Measurements from ENCODE around the gene ABHD2.
A peak's percentile ranks its signal among the peaks of the same experiment; 100 is the strongest.
"Not testable (repeated sequence)": the region's sequence is repeated elsewhere in the genome, so short reads cannot be mapped to it uniquely, and the experiment has no call there.

Gene ABHD2

DNA sequence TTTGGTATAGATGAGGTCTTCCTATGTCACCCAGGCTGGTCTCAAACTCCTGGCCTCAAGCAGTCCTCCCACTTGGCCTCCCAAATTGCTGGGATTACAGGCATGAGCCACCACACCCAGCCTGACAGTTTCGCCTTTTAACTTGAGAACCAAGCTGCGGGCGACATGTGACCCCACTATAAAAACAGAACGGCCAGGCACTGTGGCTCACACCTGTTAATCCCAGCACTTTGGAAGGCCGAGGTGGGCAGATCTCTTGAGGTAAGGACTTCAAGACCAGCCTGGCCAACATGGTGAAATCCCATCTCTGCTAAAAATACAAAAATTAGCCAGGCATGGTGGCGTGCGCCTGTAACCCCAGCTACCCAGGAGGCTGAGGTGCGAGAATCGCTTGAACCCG lies 52.9 kb downstream of the ABHD2 start:
- not testable (repeated sequence) for DNase-seq

DNA sequence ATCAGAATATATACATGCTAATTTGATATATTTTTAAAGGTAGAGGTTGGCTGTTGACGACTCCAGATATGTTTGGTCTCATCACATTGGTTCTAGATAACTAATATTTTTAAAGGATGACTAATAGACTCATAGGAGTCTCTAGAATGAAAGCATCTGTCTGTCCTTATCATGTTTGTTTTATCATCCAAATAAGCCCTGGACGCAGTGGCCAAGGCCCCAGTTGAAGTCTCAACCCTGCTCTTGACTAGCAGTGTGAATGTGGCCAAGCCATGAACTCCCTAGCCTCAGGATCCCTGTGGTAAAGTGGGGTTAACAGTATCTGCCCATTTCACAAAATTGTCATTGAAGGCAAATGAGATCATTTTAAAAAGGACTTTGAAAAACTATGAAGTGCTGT lies 53.6 kb downstream of the ABHD2 start:
- DNase-seq = no peak

DNA sequence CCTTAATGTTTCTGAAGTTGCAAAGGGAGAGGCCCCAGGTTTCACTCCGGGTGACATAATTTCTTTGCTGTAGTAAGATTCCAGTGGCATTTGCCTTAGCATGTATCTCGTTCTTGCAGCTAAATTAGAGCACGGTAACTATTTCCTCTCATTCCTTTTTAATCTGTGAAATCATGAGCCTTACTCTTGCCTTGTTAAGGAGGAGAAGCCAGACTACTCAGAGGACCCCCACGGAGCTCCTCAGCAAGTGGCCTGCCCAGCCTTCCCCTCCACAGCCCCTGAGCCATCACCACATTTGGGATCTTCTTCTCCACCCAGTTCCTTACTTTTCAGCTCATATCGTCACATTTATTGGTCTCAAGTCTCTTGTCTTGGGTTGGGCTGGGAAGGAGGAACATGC lies 54.2 kb downstream of the ABHD2 start:
- DNase-seq = no peak

DNA sequence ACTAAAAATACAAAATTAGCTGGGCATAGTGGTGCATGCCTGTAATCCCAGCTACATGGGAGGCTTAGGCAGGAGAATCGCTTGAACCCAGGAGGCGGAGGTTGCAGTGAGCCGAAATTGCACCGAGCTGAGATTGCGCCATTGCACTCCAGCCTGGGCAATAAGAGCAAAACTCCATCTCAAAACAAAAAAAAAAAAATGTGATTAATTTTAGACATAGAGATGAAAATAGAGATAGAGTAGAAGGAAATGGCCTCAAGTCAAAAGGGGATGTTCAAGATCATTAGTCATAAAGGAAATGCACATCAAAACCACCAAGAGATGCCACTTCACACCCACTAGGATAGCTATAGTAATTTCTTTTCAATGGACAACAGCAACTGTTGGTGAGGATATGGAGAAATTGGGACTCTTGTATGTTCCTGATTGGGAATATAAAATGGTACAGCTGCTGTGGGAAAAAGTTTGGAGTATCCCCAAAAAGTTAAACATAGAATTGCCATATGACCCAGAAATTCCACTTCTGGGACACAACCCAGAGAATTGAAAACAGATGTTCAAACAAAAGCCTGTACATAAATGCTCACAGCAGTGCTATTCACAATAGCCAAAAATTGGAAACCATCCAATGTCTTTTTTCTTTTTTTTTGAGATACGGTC lies 55.4 kb downstream of the ABHD2 start:
- DNase-seq = peak; percentile 61

DNA sequence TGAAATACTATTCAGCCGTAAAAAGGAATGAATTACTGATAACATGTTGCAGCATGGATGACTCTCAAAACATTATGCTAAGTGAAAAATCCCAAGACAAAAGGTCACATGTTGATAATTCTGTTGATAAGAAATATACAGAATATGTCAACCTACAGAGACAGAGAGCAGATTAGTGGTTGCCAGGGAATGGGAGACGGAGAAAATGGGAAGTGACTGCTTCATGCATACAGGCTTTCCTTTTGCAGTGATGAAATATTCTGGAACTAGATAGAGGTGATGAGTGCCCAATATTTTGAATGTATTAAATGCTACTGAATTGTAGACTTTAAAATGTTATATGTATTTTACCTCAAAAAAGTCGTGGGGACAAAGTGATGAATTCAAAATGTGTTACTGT lies 56.2 kb downstream of the ABHD2 start:
- no peak for DNase-seq

DNA sequence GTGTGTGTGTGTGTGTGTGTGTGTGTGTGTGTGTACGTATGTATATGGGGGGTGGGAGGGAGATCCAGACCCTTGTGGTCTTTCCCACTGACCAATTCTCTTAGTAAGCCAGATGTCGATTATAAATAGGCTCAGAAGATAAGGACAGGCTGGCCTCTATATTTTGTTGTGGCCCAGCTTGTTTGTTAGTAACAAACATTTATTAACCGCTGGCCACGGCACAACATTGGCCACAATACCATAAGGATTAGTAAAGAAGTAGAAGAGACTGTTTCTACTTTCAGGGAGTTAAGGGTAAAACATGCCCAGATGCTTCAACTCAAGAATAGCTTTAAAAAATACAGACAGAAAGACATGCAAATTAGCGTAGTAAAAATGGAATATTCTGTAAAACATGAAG lies 58.1 kb downstream of the ABHD2 start:
- DNase-seq = no peak

DNA sequence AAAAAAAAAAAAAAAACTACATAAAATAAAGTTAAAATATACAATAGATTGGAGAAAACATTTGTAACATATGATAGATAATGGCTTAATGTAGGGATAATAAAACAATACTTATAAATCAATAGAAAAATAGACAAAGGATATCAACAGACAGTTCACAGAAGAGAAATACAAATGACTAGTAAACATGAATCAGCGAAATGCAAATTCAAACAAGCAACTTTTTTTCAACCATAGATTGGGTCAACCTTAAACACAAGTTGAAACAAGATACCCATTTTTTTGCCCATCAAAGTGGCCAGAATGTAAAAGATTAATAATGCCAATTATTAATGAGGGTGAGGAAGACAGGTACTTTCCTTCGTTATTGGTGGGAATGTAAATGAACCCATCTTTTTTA lies 59.9 kb downstream of the ABHD2 start:
- DNase-seq = no peak

DNA sequence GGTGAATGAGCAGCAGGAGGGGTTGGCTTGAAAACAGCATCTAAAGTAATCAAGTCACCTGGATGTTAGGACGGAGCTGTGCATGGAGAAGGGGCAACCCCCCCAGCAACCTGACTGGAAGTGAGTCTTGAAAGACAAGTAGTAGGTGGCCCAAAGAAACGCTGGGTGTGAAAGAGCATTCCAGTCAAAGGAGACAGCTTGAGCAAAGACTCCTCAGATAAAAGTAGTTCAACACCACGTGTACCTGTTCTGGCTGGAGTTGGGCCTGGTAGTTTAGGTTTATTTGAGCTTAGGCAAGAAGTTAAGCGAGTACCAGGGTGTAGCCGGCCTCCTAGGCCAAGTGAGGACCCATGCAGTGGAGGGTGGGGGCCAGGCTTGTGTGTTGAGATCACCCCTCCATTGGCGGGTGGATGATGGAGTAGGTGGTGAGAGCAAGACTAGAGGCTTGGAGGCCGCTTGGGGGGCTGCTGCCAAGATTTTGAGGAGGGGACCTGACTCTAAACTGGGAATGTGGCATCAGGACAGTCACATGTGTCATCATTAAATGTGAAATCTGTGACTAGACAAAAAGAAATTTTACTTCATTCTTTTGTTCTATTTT lies 61.3 kb downstream of the ABHD2 start:
- no peak for DNase-seq

DNA sequence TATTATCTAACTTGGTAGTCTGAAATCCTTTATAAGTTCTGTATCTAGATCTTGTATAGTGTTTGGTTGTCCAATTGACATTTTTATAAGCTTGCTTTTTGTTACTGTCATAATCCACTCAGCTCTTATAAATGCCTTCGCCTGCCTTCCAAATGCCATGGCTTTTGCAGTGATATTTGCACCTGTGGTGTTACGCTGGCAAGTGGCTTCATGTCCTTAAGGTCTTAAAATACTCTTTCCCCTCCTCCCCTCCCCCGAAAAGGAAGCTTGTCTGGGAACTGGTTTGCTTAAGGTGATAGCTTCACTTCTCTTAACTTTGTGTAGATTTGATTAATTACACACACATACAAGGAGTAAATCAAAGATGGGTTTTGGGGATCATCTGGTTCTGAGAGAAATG lies 62.0 kb downstream of the ABHD2 start:
- DNase-seq = no peak

DNA sequence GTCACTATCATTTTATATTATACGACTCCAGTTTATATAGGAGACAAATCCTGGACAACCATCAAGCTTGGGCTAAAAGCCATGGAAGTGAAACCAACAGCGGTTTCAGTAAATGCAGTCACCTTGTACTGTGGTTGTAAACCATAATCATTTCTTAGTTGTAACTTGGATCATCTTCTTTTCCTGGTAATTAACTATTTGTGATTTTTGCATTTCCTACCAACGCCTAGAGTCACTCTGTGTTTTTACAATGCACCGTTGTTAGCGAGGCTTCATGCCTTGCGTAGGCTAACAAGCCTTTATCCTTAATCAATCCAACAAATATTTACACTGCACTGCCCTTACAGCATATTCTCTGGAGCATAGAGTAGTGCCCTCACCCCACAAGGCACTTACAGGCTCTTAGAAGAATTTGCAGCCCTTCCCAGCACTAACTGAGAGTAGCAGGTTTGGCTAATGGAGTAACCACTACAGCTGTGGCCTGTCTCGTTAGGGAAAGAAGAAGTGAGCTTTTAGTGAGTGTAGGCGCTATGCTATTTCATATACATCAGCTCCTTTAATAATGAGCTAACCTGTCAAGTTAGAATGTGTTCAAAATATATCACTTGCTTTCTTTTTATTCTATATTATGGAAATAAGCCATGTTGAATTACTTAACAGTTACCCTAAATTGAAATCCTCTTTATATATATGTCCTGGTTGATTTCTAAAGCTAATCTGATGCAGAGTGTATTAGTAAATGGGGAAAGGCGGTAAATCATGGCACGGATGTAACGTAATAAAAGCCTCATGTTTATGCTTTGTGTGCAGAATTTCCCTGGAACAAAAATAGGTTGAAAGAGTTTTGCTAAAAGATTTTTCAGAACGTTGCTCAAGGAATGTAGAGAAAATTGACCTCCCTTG lies 62.8 kb downstream of the ABHD2 start:
- no peak for DNase-seq

DNA sequence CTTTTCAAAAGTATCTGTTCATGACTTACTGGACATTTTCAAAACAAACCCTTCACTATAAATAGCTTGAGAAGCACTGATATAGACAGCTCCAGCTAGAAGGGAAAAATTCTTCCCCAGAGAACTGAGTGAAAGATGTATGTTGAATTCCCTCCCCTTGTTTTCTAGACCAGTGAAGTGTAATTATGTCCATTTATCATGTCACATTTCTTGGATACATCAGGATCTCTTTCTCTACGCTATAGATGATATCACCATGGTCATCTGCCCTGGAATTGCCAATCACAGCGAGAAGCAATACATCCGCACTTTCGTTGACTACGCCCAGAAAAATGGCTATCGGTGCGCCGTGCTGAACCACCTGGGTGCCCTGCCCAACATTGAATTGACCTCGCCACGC lies 66.9 kb downstream of the ABHD2 start:
- no peak for DNase-seq

DNA sequence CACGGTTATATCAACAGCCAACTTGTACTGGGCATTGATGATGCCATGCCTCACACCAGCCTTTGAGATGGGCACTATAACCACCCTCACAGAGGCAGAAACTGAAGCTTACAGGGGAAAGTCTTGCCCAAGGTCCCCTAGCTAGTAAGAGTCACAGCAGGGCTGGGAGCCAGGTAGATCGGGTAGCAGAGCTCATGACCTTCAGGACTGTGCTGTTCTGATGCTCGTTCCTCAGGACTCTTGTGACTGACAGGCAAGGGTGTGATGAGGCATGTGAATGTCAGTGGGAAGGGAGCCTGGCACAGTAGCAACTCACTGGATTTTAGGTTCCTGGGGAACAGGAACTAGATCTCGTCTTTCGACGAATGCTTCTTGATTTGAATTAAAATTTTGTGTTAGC lies 67.4 kb downstream of the ABHD2 start:
- no peak for DNase-seq

DNA sequence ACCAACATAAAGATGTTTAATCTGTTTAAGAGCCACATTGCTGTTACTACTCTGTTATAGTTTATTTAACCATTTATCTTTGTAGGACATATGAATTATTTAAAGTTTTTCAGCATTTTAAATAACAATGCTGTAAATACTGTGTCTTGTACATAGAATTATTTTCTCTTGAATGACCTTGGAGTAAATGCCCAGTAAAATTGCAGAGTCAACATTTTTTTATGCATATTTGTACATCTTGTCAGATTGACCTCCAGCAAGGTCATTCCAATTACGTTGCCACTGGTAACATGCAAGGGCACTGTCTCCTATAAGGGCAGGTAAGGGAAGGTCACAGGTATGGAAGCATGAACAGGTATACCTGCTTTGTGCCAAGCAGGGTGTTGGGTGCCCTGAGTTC lies 68.8 kb downstream of the ABHD2 start:
- DNase-seq = no peak

DNA sequence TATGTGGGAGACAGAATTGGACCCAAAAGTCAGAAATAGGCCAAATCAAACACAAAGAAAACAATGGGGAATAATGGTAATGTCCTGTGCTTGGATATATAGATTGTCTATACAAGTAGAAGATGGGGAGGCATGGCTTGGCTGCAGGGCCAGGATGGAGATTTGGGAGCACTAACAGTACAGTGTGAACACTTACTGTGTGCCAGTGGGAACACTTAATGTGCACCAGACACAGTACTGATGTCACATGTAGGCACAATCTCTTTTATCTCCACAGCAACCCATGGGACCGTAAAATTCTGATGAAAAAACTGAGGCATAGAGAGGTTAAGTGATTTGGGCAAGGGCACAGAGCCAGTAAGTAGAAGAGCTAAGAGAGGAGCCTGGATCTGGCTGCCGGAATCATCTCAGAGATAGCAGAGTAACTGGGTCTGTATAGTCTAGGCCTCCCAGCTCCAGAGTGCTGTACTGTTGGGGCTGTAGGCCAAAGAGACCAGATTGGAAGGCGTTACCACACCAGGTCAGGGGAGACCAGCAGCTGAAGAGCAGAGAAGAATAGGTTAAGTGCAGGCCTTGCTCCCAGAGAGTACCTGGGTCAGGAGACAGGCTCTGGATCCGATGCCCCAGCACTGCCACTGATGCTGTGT lies 69.8 kb downstream of the ABHD2 start:
- DNase-seq = no peak

DNA sequence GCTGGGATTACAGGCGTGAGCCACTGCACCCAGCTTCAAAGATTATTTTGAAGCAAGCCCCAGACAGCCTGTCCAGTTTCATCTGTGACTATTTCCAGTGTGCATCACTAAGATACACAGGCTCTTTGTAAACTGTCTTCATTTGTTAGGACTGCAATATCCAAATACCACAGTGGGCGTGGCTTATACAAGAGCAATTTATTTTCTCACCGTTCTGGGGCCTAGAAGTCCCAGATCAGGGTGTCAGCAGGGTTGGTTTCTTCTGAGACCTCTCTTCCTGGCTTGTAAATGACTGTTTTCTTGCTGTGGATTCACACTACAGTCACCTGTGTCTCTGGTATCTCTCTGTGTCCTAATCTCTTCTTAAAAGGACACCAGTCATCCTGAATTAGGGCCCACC lies 73.4 kb downstream of the ABHD2 start:
- DNase-seq = no peak

DNA sequence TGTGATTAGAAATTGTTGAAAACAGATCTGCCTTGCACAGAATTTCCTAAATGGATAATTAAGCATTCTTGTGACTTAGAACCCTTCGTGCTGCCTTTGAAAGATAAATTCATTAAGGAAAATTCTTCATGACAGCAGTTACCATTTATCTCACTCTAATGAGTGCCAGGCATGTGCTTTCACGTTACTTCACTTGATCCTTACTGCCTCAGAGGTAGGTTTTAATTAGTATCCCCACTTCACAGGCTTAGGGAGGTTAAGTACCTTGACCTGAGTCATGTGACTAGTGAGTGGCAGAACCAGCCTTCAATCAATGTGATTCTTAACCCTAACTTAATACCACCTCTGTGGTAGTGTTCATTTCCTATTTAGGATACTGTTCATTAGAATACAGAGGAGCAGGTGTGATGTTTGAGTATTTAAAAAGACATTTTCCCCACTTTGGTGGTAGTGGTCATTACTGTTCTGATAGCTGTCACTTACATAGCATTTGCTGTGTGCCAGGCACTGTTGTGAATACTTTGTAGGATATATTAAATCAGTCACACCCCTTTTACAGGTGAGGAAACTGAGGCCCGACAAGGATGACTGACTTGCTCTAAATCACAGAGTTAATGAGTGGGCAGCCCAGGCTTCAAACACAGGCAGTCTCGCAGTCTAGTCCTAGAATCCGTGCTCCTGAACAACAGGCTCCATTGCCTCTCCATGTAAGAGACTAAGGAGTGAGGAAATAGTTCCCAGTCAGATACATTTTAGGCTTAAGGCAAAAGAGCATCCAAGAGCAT lies 75.2 kb downstream of the ABHD2 start:
- DNase-seq = no peak

DNA sequence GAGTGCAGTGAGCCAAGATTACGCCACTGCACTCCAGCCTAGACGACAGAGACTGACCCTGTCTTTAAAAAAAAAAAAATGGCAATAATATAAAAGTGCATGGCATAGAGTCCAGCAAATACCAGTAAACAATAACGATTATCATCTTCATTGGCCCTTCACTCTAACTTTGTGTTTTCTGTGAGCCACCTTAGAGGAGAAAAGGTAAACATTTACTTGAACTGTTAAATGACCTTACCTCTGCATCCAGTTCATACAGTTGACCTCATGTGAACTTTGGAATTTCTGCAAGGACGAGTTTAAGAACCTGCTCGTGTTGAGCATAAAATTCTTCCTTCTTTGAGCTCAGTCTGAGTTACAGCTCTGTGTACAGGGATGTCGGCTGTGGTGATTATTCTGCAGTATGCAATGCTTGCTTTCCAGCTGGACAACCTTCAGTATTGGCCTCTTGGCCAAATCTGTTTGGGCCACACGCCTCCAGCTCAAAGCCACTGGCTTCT lies 76.5 kb downstream of the ABHD2 start:
- no peak for DNase-seq

DNA sequence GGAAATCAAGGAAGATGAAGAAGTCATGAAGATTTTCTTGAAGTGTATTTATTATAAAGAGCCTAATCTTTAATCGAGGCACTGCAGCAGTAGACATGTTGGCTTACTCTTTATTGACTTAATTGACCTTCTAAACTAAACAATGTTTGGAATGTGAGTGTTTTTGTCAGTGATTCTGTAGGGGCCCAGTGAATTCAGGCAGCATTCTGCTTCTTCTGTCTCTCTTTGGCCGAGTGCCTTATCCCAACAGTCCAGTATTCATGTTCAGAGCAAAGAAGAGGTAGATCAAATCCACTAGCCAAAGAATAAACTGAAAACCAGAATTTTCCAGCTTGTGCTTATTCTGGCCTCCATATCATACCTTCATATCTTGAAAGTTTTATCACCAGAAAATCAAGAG lies 77.4 kb downstream of the ABHD2 start:
- DNase-seq = no peak

DNA sequence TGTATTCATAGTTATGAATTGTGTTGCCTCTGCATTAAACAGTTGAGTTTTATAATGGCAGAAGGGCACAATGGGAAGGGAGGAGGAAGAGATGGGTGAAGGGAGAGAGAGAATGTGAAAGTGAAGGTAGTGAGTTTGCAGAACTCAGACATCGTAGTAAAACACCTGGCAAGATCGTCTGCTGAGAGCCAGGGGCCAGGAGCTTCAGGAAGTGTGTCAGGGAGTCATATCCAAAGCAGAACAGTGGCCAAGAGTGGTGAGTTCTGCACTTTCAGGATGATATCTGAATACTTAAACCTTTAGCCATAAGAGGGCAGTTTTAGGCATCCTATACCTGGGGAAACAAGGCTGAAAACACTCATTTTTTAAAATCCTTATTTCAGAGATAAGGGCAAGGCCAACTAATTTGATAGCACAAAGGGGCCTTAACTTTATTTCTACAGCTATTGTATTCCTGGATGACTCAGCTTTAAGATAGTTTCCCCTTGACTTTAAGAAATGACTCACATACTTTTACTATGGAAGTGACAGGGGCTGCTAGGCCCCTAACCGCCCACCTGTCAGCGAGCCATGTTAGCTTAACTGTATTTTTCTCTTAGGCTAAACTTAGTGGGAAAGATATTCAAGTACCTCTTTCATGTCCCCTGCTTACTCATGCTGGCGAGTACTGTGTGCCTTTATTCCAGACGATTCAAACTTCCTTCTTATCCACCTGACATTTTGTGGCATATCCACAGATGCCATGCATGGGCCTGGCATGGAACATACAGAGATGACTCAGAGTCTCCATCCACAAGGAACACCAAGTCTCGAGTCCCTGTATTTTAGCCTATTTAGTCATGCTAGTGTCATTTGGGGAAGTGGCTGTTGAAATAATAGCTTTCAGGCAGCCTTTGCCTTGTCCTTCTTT lies 79.3 kb downstream of the ABHD2 start:
- no peak for DNase-seq

DNA sequence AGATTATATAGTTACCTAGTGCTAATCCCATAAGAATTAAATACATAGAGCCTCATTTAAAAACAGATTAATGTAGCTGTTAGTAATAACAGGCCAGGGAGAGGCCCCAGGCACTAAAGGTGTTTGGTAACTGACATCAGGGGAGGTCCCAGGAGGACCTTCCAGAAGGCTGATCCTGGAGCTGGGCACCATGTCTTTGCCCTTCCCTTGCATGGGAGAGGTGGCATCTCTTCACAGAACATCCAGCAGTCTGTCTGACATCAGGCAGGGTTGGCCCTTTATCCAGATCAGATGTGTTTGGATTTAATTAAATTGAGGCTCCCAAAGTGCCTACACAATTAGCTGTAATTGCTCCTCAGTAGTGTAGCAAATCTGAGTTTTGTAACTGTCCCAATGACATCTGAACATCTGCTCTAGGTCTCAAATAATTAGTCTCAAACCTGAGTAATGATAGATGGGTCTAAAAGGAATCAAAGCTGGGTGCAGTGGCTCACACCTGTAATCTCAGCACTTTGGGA lies 80.1 kb downstream of the ABHD2 start:
- DNase-seq = no peak

DNA sequence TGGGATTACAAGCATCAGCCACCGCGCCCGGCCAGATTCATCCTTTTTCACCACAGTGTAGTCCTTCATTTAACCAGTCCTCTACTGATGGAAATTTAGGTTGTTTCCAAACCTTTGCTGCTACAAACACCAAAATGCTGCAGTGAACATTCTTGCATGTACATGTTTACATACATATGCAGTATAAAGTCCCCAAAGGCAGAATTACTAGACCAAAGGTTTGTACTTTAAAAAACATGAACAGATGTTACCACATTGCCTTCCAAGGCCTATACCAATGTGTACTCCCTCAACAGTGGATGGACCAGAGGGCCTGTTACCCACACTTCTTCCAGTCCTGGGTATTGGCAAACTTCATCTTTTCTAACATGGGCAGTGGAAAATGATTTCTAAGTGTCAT lies 82.1 kb downstream of the ABHD2 start:
- DNase-seq = no peak

All from NCI-H2171 (cell line).